ENCODE measurements around the gene EMD. TPM values are rescaled to one million over a fixed set of nuclear protein-coding genes. Genes with fewer than 3 reads are reported as not detected.
A peak's percentile ranks its signal among the peaks of the same experiment; 100 is the strongest.

EMD gene
- total and polyA plus RNA-seq, 10 donors, result 29.8 to 83.1 (median 54.3) TPM

DNA sequence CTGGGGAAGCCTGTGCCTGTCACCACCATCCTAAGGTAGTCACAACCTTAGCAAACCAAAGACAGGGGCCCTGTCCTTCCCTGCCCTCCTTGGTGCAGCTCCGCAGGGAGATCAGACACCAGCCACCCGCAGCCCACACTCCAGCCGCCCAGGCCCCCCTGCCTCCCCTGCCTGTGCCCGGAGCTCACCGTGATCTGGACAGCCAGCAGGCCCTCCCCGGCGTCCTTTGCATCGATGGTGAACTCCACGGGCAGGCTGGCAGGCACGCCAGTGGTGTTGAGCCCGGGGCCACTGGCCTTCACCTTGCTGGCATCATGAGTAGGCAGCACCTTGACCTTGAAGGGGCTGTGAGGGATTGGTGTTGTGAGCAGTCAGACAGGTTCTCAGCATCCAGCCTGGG, 21.1 kb upstream of the EMD start:
- Histone ChIP-seq H3K4me1 (peaks cover 0 to 26% (median 0%) of the 10 kb centered on the region in 6 donors), H3K27ac (peak overlapping the region in 1 of 8 donors; percentile 16), H3K4me3 (no peak overlapping the region), H3K27me3 (replicated peaks in 1 of 7) (no peaks in the 10 kb centered on the region), H3K9me3 (no peaks in the 10 kb centered on the region), H3K36me3 (peaks cover 0 to 100% (median 91%) of the 10 kb centered on the region in 6 donors)
- no peak for DNase-seq
- peak in 2 of 3 donors; percentile 3 to 48 for TF ChIP-seq POLR2AphosphoS5 (IDR thresholded peaks at IDR 0.05)
- TF ChIP-seq, protein P1, sequence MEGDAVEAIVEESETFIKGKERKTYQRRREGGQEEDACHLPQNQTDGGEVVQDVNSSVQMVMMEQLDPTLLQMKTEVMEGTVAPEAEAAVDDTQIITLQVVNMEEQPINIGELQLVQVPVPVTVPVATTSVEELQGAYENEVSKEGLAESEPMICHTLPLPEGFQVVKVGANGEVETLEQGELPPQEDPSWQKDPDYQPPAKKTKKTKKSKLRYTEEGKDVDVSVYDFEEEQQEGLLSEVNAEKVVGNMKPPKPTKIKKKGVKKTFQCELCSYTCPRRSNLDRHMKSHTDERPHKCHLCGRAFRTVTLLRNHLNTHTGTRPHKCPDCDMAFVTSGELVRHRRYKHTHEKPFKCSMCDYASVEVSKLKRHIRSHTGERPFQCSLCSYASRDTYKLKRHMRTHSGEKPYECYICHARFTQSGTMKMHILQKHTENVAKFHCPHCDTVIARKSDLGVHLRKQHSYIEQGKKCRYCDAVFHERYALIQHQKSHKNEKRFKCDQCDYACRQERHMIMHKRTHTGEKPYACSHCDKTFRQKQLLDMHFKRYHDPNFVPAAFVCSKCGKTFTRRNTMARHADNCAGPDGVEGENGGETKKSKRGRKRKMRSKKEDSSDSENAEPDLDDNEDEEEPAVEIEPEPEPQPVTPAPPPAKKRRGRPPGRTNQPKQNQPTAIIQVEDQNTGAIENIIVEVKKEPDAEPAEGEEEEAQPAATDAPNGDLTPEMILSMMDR (IDR thresholded peaks at IDR 0.05 in 8 of 11, conservative IDR thresholded peaks at IDR 0.05 in 3 of 11), result no peak
- WGBS, 5 donors, result 92 to 98% (median 96%) methylated on average over 8 to 11 of the region's 11 CpGs; no CpG with 5 or more reads in 1 of the 5 donors
- intact Hi-C loops (cut with DNase I; ENCODE audit: low total_unique reads), result no loop called here

DNA sequence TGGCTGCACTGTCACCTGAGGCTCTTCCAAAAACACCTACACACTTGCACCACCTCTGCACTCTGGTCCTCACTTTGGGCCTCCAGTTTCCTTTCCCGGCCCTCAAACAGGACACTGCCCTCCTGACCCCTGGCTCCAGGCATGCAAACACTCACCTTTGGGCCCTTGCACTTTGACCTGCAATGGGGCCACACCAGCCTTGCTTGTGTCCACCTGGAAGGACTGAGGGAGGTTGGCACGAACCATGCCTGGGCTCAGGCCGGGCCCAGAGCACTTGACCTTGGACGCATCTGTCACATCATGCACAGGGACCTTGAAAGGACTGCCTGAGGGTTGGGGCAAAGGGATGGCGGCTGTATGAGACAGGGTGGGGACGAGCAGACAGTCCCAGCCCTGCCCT, 20.3 kb upstream of the EMD start:
- Histone ChIP-seq H3K9me3 (no peaks in the 10 kb centered on the region), H3K27ac (peak overlapping the region in 3 of 8 donors; percentile 8 to 36 (median 18)), H3K4me3 (no peak overlapping the region), H3K27me3 (replicated peaks in 1 of 7) (no peaks in the 10 kb centered on the region), H3K36me3 (peaks cover 0 to 100% (median 86%) of the 10 kb centered on the region in 6 donors), H3K4me1 (peaks cover 0 to 19% (median 0%) of the 10 kb centered on the region in 6 donors)
- TF ChIP-seq POLR2AphosphoS5 (IDR thresholded peaks at IDR 0.05), result peak in 1 of 3 donors; percentile 4
- TF ChIP-seq, protein P1 (IDR thresholded peaks at IDR 0.05 in 8 of 11, conservative IDR thresholded peaks at IDR 0.05 in 3 of 11), result no peak
- no peak for DNase-seq
- 77 to 100% (median 83%) methylated on average over 1 to 6 of the region's 6 CpGs for WGBS, 5 donors
- intact Hi-C loops (cut with DNase I; ENCODE audit: low total_unique reads), result no loop called here

DNA sequence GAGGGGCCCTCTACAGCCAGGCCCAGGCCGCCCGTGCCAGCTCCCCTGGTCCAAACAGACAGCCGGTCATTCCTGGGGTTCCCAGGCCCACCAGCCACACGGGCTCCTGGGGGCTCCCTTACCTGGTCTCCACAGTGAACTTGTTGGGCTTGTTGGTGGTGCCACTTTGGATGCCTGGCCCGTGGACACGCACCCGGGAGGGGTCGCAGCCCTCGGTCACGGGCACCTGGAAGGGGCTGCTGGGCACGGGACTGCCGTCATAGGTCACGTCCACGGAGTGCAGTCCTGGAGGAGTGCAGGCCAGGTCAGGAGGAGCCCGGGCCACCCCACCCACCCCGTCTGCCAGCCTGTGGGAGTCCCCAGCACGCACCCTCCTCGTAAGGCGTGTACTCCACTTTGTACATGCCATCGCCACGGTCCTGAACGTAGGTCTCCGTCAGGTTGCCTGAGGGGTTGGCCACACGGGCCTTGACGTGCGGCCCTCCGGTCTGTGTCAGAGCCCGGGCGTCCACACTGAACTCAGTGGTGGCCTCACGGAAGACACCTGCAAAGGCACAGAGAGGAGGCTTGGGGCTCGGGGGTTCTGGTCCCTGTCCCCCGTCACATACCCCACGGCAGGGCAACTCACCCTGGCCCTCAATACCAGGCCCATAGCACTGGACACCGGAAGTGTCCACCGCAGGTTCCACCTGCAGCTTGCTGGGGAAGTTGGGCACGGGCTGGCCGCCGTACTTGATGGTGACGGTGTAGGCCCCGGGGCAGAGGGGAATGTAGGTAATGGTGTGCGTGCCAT, 19.5 kb upstream of the EMD start:
- no peaks in the 10 kb centered on the region for H3K27me3 ChIP-seq (replicated peaks in 1 of 7)
- peak overlapping the region in 3 of 8 donors; percentile 8 to 36 (median 18) for H3K27ac ChIP-seq
- WGBS, 5 donors, result 91 to 94% (median 93%) methylated on average over 7 to 41 of the region's 41 CpGs
- no peaks in the 10 kb centered on the region for H3K9me3 ChIP-seq
- TF ChIP-seq POLR2AphosphoS5 (IDR thresholded peaks at IDR 0.05) (peak in 2 of 3 donors; percentile 19 to 40), POLR2A (IDR thresholded peaks at IDR 0.05) (no peak)
- no peak overlapping the region for H3K4me3 ChIP-seq
- no peak for DNase-seq
- intact Hi-C loops (cut with DNase I; ENCODE audit: low total_unique reads), result no loop called here
- H3K36me3 ChIP-seq, result peaks cover 0 to 100% (median 84%) of the 10 kb centered on the region in 6 donors
- H3K4me1 ChIP-seq, result peaks cover 0 to 14% (median 0%) of the 10 kb centered on the region in 6 donors

DNA sequence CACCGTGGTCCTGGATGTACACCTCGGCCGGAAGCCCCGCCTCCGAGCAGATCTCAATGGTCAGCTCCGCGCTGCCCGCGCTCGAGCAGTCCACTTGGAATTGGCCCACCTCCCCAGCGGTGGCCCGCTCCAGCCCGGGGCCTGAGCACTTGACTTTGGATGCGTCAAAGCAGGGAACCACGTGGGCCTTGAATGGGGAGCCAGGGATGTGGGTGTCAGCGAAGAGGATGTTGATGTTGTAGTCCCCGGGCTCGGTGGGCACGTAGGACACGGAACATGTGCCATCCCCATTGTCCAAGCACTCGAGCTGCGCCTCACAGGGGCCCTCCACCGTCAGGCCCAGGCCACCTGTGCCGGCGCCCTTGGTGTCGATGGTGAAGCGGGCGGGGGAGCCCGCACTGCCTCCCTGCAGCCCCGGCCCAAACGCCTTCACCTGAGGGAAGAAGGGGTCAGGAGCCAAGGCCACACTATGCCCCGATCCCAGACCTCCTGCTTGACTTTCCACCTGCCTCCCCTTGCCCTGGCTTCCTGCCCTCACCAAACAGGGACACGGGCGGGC, 18.9 kb upstream of the EMD start:
- no peaks in the 10 kb centered on the region for H3K9me3 ChIP-seq
- no peak for DNase-seq
- H3K4me1 ChIP-seq, result peaks cover 0 to 13% (median 0%) of the 10 kb centered on the region in 6 donors
- H3K27ac ChIP-seq, result peak overlapping the region in 1 of 8 donors; percentile 33
- H3K36me3 ChIP-seq, result peaks cover 0 to 100% (median 82%) of the 10 kb centered on the region in 6 donors
- H3K27me3 ChIP-seq (replicated peaks in 1 of 7), result no peaks in the 10 kb centered on the region
- intact Hi-C loops (cut with DNase I; ENCODE audit: low total_unique reads), result no loop called here
- TF ChIP-seq POLR2AphosphoS5 (IDR thresholded peaks at IDR 0.05), result peak in 1 of 3 donors; percentile 2
- TF ChIP-seq, protein P1 (IDR thresholded peaks at IDR 0.05 in 8 of 11, conservative IDR thresholded peaks at IDR 0.05 in 3 of 11), result no peak
- no peak for TF ChIP-seq POLR2A (IDR thresholded peaks at IDR 0.05)
- no peak overlapping the region for H3K4me3 ChIP-seq
- WGBS, 5 donors, result 90 to 95% (median 91%) methylated on average over 6 to 34 of the region's 34 CpGs
